Lower leg skin (tissue), 4 donors: ENCODE data around the gene YES1. TPM values are rescaled to one million over a fixed set of nuclear protein-coding genes. Genes with fewer than 3 reads are reported as not detected.

Source experiments
- DNase-seq, 2 donors: peaks; one replicate each; pipeline ENCODE4 v3.0.0-alpha.2; 2019; ENCODE audit warnings: low spot score in 2 of 2
- H3K4me3 ChIP-seq: fragments of 200-600 bp; sonication (generic); 2 replicates; pipeline ENCODE4 v1.5.1; 2017; ENCODE audit warnings: mild to moderate bottlenecking, low read depth; ENCODE audit not compliant: poor library complexity, severe bottlenecking
- POLR2A ChIP-seq, 2 donors: fragments of 450-650 bp; IDR thresholded peaks; one replicate each; pipeline ENCODE4 v1.6.1; 2016 to 2017; ENCODE audit warnings: antibody characterized with exemption in 2 of 2, mild to moderate bottlenecking in 1 of 2, moderate library complexity in 1 of 2
- WGBS, 2 donors: methylation state at CpG; one replicate each; pipeline ENCODE4 v1.1.5; 2018; 5-methylcytosine and 5-hydroxymethylcytosine counted together
- intact Hi-C: fragments of 100-400 bp; cut with DNase I; formaldehyde crosslinking; loops from one replicate; pipeline ENCODE4 v1.15.0; 2023; ENCODE audit warnings: low total_unique reads
- total RNA-seq, 4 donors: library from RNA; depleted of rRNA; stranded (reverse); fragments of >200 nt; gene quantifications; one replicate each; pipeline ENCODE4 v1.1.0, GENCODE V29; 2016
- TF ChIP-seq, protein P1 (sequence below), 3 donors: fragments of 450-650 bp; IDR thresholded peaks; one replicate each; pipeline ENCODE4 v1.5.1; 2016; ENCODE audit warnings: antibody characterized with exemption in 3 of 3, mild to moderate bottlenecking in 3 of 3, moderate library complexity in 2 of 3

The YES1 gene
- total RNA-seq, 4 donors from 2014 or later = 62.3 to 133 (median 90.0) TPM

DNA sequence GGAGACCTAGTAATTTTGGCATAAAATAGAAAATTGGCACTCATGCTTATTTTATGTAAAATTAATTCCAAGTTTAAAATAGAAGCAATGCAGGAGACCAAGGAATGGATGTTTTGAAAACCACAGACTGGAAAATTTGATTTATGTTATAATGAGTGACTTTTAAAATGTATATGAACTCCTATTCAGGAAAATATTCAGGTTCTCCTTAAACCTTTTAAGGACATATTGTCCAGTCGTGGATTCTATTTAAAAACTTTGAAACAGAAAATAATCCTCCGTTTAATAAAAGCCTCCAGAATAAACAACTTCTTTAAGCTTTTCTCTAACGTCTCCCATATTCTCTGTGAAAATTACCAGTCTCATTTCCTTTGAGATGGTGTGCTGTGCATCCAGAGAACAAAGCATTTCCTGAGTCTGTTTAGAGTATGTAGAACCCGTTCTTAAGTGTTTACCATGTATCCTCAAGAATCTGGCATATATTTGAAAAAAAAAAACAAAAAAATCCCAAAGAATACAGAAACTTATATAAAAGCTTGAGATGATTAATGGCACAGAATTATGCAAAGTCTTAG, 8.6 kb upstream of the YES1 start:
- H3K4me3 ChIP-seq = no peak overlapping the region
- TF ChIP-seq, protein P1, sequence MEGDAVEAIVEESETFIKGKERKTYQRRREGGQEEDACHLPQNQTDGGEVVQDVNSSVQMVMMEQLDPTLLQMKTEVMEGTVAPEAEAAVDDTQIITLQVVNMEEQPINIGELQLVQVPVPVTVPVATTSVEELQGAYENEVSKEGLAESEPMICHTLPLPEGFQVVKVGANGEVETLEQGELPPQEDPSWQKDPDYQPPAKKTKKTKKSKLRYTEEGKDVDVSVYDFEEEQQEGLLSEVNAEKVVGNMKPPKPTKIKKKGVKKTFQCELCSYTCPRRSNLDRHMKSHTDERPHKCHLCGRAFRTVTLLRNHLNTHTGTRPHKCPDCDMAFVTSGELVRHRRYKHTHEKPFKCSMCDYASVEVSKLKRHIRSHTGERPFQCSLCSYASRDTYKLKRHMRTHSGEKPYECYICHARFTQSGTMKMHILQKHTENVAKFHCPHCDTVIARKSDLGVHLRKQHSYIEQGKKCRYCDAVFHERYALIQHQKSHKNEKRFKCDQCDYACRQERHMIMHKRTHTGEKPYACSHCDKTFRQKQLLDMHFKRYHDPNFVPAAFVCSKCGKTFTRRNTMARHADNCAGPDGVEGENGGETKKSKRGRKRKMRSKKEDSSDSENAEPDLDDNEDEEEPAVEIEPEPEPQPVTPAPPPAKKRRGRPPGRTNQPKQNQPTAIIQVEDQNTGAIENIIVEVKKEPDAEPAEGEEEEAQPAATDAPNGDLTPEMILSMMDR (IDR thresholded peaks at IDR 0.05) = no peak
- no peak for TF ChIP-seq POLR2A (IDR thresholded peaks at IDR 0.05)
- intact Hi-C loops = no loop called here
- DNase-seq = no peak
- WGBS, 2 donors = 63 to 74% methylated on average over 4 of the region's 4 CpGs

DNA sequence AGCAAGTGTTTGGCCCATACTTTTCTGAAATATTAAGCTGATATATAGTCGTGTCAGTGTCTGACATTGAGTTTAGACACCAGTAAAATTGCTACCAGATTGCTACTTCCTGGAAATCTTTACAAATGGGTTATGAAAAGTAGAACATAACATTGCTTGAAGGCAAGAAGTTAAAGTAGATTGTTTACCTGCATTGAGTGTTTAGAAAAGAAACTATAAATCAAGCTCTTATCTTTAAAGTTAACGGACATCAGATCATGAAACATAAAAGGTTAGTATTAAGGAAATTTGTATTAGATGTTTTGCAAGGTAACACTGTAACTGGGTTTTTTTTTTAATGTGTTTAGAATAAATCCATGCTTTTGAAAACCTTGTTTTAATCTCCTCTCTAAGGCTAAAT, 4.8 kb upstream of the YES1 start:
- 37 to 40% methylated on average over 2 of the region's 2 CpGs for WGBS, 2 donors
- H3K4me3 ChIP-seq = no peak overlapping the region
- intact Hi-C loops = no loop called here
- TF ChIP-seq, protein P1 (IDR thresholded peaks at IDR 0.05) = no peak
- no peak for TF ChIP-seq POLR2A (IDR thresholded peaks at IDR 0.05)
- no peak for DNase-seq

DNA sequence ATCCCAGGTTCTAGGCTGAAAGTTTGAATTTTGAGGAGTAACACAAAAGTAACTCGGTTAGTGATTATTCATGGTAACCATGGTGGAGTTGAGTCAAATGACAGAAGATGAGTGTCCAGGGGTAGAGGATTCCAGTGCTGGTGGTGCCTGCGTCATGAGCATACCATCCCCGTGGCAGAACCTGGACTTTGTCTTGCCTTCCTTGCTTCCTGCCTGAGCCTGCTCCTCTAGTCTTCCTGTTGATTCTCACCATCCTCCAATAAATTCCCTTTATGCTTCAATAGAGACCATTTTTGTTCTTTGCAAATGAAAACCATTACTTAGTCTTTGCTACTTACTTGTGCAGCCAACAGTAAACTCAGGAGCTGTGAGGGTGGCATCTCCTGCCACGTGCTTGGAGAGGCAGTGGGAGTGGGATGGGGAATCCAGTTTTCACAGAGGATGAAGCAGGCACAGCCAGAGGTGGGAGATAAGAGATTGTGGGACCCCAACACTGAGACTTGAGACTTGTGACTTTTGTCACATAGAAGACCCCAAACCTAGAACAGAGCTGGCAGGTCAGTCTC, 4.1 kb upstream of the YES1 start:
- intact Hi-C loops = no loop called here

DNA sequence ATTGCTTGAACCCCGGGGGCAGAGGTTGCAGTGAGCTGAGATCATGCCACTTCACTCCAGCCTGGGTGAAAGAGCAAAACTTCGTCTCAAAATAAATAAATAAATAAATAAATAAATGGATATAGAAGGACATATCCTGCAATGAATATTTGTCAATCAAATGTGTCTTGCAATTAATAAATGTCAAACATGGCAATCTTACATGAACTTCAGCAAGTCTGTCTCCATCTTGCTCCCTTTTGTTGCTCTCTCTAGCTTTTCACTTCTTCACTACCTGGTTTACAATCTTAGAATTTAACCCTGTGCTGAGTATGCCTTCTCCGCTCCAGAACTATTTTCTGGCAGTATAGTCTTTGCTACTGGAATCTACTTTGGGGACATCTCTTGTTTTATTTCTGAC, 3.3 kb upstream of the YES1 start:
- no peak overlapping the region for H3K4me3 ChIP-seq
- DNase-seq = no peak
- 81 to 90% methylated on average over 3 of the region's 3 CpGs for WGBS, 2 donors
- no peak for TF ChIP-seq POLR2A (IDR thresholded peaks at IDR 0.05)
- TF ChIP-seq, protein P1 (IDR thresholded peaks at IDR 0.05) = no peak
- intact Hi-C loops = no loop called here

More for the DNA sequence above, 4.1 kb upstream of the YES1 start:
- H3K4me3 ChIP-seq = no peak overlapping the region
- WGBS, 2 donors = 85 to 92% methylated on average over 4 of the region's 4 CpGs
- TF ChIP-seq POLR2A (IDR thresholded peaks at IDR 0.05) = no peak
- TF ChIP-seq, protein P1 (IDR thresholded peaks at IDR 0.05) = no peak
- DNase-seq = no peak

DNA sequence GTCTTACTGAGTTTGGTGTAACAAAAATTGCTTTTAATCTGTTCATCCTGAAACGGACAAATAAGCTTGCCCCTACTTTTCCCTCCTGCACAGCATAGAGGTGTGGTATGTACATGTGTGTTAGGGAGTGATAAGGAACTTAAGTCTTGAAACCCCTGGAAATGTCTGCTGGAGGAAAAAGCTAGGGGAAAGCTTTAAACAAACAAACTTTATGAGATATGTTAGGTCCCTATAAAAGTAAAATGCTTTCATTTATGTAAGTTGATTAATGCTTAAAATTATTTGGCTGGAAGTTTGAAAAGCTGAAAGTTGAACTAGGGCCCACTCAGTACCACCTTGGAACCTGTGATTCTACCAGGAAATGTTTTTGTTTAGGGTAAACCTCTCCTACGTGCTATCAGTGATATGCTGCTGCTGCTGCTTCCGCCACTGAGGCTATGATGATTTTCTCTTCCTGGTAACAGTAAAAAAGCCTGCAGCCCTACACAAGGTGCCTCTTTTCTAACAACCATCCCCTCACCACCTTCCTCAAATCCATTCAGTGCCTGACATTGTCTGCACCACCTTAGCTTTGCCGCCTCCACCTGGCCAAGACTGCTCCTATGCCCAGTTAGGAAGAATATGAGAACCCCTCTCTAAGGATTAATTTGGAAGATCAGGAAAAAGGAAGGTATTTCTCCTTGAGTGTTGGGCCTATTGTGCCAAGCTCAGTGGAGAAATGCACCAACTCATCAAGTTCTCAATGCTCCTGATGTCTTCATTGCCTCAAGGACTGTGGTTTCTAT, 2.5 kb upstream of the YES1 start:
- no peak for TF ChIP-seq POLR2A (IDR thresholded peaks at IDR 0.05)
- TF ChIP-seq, protein P1 (IDR thresholded peaks at IDR 0.05) = no peak
- no peak overlapping the region for H3K4me3 ChIP-seq
- 80 to 81% methylated on average over 4 of the region's 4 CpGs for WGBS, 2 donors
- intact Hi-C loops = no loop called here
- DNase-seq = no peak
